H1 (cell line): ENCODE results near the gene TMEM121B. TPM values are rescaled to one million over a fixed set of nuclear protein-coding genes. Genes with fewer than 3 reads are reported as not detected.

ENCODE experiments used
- CTCF ChIA-PET: fragments of 300-600 bp; sonication (Branson Sonifier 250); formaldehyde crosslinking; loops from one replicate; lab custom pipeline; 2021; ENCODE audit not compliant: partially characterized antibody; lab: Charles Lee
- POLR2A ChIA-PET: fragments of 300-600 bp; sonication (Branson Sonifier 250); formaldehyde crosslinking; loops from one replicate; lab custom pipeline; 2021; ENCODE audit warnings: inconsistent platforms; ENCODE audit not compliant: partially characterized antibody; lab: Charles Lee
- DNase-seq, 2 experiments: peaks; one replicate each; pipeline versions ENCODE4 v3.0.0 to v3.0.0-alpha.2; 2010 to 2022; ENCODE audit warnings: low spot score in 2 of 2, low read depth in 1 of 2, mixed read lengths in 1 of 2
- FAIRE-seq: peaks from 2 replicates; lab custom pipeline; 2011; peaks lifted over from hg19 to GRCh38; lab: Jason Lieb, UNC
- H2AFZ ChIP-seq: 2 replicates; pipeline ENCODE4 v1.8.1; 2012; ENCODE audit warnings: low read length, inconsistent platforms
- H2AK5ac ChIP-seq: 2 replicates; pipeline ENCODE4 v1.6.1; 2013; ENCODE audit warnings: low read depth, low read length
- H2BK120ac ChIP-seq: replicated peaks from 2 replicates; pipeline ENCODE3; 2013; ENCODE audit warnings: low read depth, low read length, inconsistent platforms
- H2BK12ac ChIP-seq: 2 replicates; pipeline ENCODE4 v1.6.1; 2013; ENCODE audit warnings: low read depth, low read length
- H2BK15ac ChIP-seq: 2 replicates; pipeline ENCODE4 v1.6.1; 2013; ENCODE audit warnings: low read length
- H2BK20ac ChIP-seq: 2 replicates; pipeline ENCODE4 v1.6.1; 2013; ENCODE audit warnings: low read length
- H2BK5ac ChIP-seq: 2 replicates; pipeline ENCODE4 v1.6.1; 2013; ENCODE audit warnings: low read depth, low read length
- H3K14ac ChIP-seq: 2 replicates; pipeline ENCODE4 v1.6.1; 2013; ENCODE audit warnings: inconsistent platforms; ENCODE audit not compliant: insufficient read length
- H3K18ac ChIP-seq: 2 replicates; pipeline ENCODE4 v1.6.1; 2013; ENCODE audit warnings: low read length; ENCODE audit errors: extremely low read depth
- H3K23ac ChIP-seq: 2 replicates; pipeline ENCODE4 v1.6.1; 2013; ENCODE audit warnings: inconsistent platforms; ENCODE audit not compliant: insufficient read length
- H3K23me2 ChIP-seq: 2 replicates; pipeline ENCODE4 v1.6.1; 2013; ENCODE audit warnings: low read depth, low read length
- H3K27ac ChIP-seq: 2 replicates; pipeline ENCODE4 v1.6.1; 2011; ENCODE audit warnings: low read depth, low read length, inconsistent platforms
- H3K27me3 ChIP-seq, 4 experiments: replicated peaks in 1 of 4; 1 replicate in 1 of 4; 2 replicates in 3 of 4; pipeline versions ENCODE4 v1.6.1 to v1.8.1; 2011 to 2013; ENCODE audit warnings: low read length in 3 of 4, mild to moderate bottlenecking in 3 of 4, inconsistent platforms in 2 of 4, mixed read lengths in 2 of 4, moderate library complexity in 1 of 4; ENCODE audit not compliant: control insufficient read depth in 3 of 4, insufficient read depth in 3 of 4; ENCODE audit errors: extremely low read depth in 1 of 4
- H3K36me3 ChIP-seq, 4 experiments: 2 replicates each; pipeline versions ENCODE4 v1.6.1 to v1.8.1; 2011 to 2013; ENCODE audit warnings: mild to moderate bottlenecking in 4 of 4, low read length in 3 of 4, moderate library complexity in 2 of 4, control low read depth in 1 of 4, inconsistent platforms in 1 of 4; ENCODE audit not compliant: insufficient read depth in 4 of 4, control insufficient read depth in 2 of 4
- H3K4ac ChIP-seq: replicated peaks from 2 replicates; pipeline ENCODE3; 2013; ENCODE audit warnings: low read length, low read depth, mixed read lengths, inconsistent platforms; ENCODE audit not compliant: insufficient read length
- H3K4me1 ChIP-seq, 4 experiments: replicated peaks in 1 of 4; 1 replicate in 1 of 4; 2 replicates in 3 of 4; pipeline versions ENCODE4 v1.6.1 to v1.8.1; 2011 to 2013; ENCODE audit warnings: low read length in 3 of 4, inconsistent platforms in 2 of 4, mixed read lengths in 1 of 4; ENCODE audit not compliant: insufficient read depth in 4 of 4, control insufficient read depth in 3 of 4
- H3K4me2 ChIP-seq, 2 experiments: 2 replicates each; pipeline versions ENCODE4 v1.6.1 to v1.8.1; 2011 to 2013; ENCODE audit warnings: low read depth in 2 of 2, low read length in 2 of 2, control low read depth in 1 of 2, inconsistent platforms in 1 of 2, mild to moderate bottlenecking in 1 of 2; ENCODE audit not compliant: insufficient read depth in 1 of 2
- H3K4me3 ChIP-seq, 4 experiments: fragments of 200-600, 300-600 bp in 1 of 4; sonication (generic), shearing (Covaris generic), sonication (Bioruptor Twin) in 1 of 4; 2 replicates each; pipeline versions ENCODE4 v1.5.1 to v1.8.1; 2011 to 2016; ENCODE audit warnings: low read length in 4 of 4, low read depth in 3 of 4, control low read depth in 2 of 4, inconsistent platforms in 2 of 4, mild to moderate bottlenecking in 2 of 4, mixed read lengths in 1 of 4, moderate library complexity in 1 of 4; ENCODE audit not compliant: insufficient read depth in 2 of 4; ENCODE audit errors: extremely low read depth in 1 of 4
- H3K56ac ChIP-seq: replicated peaks from 2 replicates; pipeline ENCODE3; 2013; ENCODE audit warnings: low read depth, mild to moderate bottlenecking, mixed read lengths, low read length, inconsistent platforms; ENCODE audit not compliant: insufficient read length
- H3K79me1 ChIP-seq: 2 replicates; pipeline ENCODE4 v1.6.1; 2013; ENCODE audit warnings: low read depth, low read length, control low read depth
- H3K79me2 ChIP-seq, 2 experiments: 2 replicates each; pipeline versions ENCODE4 v1.6.1 to v1.8.1; 2012 to 2013; ENCODE audit warnings: low read length in 2 of 2, mild to moderate bottlenecking in 2 of 2, inconsistent platforms in 1 of 2; ENCODE audit not compliant: insufficient read depth in 2 of 2, control insufficient read depth in 1 of 2
- H3K9ac ChIP-seq, 4 experiments: replicated peaks in 1 of 4; 1 replicate in 1 of 4; 2 replicates in 3 of 4; pipeline versions ENCODE4 v1.6.1 to v1.8.1; 2011 to 2013; ENCODE audit warnings: low read depth in 3 of 4, low read length in 3 of 4, control low read depth in 2 of 4, mild to moderate bottlenecking in 2 of 4, moderate library complexity in 2 of 4, inconsistent platforms in 1 of 4; ENCODE audit errors: extremely low read depth in 1 of 4
- H3K9me3 ChIP-seq, 2 experiments: 2 replicates each; pipeline versions ENCODE4 v1.6.1 to v1.8.1; 2012 to 2013; ENCODE audit warnings: mild to moderate bottlenecking in 2 of 2, moderate library complexity in 2 of 2, control low read depth in 1 of 2, inconsistent platforms in 1 of 2, low read depth in 1 of 2, low read length in 1 of 2, mixed read lengths in 1 of 2; ENCODE audit not compliant: insufficient read depth in 2 of 2
- H4K20me1 ChIP-seq, 2 experiments: replicated peaks in 1 of 2; 2 replicates each; pipeline versions ENCODE3 to v1.8.1; 2011 to 2013; ENCODE audit warnings: inconsistent platforms in 2 of 2, low read length in 2 of 2, mild to moderate bottlenecking in 1 of 2; ENCODE audit not compliant: insufficient read depth in 2 of 2, control insufficient read depth in 1 of 2
- H4K5ac ChIP-seq: 2 replicates; pipeline ENCODE4 v1.6.1; 2013; ENCODE audit warnings: low read length, low read depth, mixed read lengths, inconsistent platforms; ENCODE audit not compliant: insufficient read length
- H4K8ac ChIP-seq: 2 replicates; pipeline ENCODE4 v1.8.0; 2013; ENCODE audit warnings: mild to moderate bottlenecking, moderate library complexity, low read length, inconsistent platforms; ENCODE audit not compliant: insufficient read depth; ENCODE audit errors: extremely low read depth
- H4K91ac ChIP-seq: replicated peaks from 2 replicates; pipeline ENCODE3; 2013; ENCODE audit warnings: low read length, mixed read lengths, inconsistent platforms; ENCODE audit not compliant: insufficient read length
- BRCA1 ChIP-seq: IDR thresholded peaks from 2 replicates; pipeline ENCODE4 v1.6.1; 2012; ENCODE audit warnings: low read depth, low read length, improper control_type of control experiment
- CTBP2 ChIP-seq: IDR thresholded peaks from 2 replicates; pipeline ENCODE4 v1.7.0; 2011; ENCODE audit warnings: borderline replicate concordance, mild to moderate bottlenecking, moderate library complexity, mixed read lengths, low read length; ENCODE audit not compliant: insufficient read depth, insufficient read length
- EP300 ChIP-seq, 2 experiments: IDR thresholded peaks; 1 replicate in 1 of 2; 2 replicates in 1 of 2; pipeline ENCODE4 v1.6.1; 2011 to 2012; ENCODE audit warnings: low read depth in 2 of 2, low read length in 2 of 2, mild to moderate bottlenecking in 2 of 2, borderline replicate concordance in 1 of 2, inconsistent platforms in 1 of 2, moderate library complexity in 1 of 2
- GABPA ChIP-seq: IDR thresholded peaks from 2 replicates; pipeline ENCODE4 v1.6.1; 2011; ENCODE audit warnings: mild to moderate bottlenecking, low read length, moderate library complexity, borderline replicate concordance; ENCODE audit not compliant: insufficient read depth
- NANOG ChIP-seq: IDR thresholded peaks from 2 replicates; pipeline ENCODE4 v1.6.1; 2011; ENCODE audit warnings: low read length, low read depth, mild to moderate bottlenecking, inconsistent platforms; ENCODE audit not compliant: insufficient read depth, poor library complexity, severe bottlenecking
- NRF1 ChIP-seq: IDR thresholded peaks from 2 replicates; pipeline ENCODE4 v1.6.1; 2011; ENCODE audit warnings: mild to moderate bottlenecking, low read depth, low read length, improper control_type of control experiment
- RBBP5 ChIP-seq: IDR thresholded peaks from 2 replicates; pipeline ENCODE4 v1.7.1; 2012; ENCODE audit warnings: low read depth, mild to moderate bottlenecking, inconsistent platforms, low read length, moderate library complexity, borderline replicate concordance
- RFX5 ChIP-seq: IDR thresholded peaks from 2 replicates; pipeline ENCODE4 v1.6.1; 2011; ENCODE audit warnings: low read depth, low read length, improper control_type of control experiment, borderline replicate concordance
- SIX5 ChIP-seq: IDR thresholded peaks from 2 replicates; pipeline ENCODE4 v1.6.1; 2011; ENCODE audit warnings: mild to moderate bottlenecking, low read depth, low read length
- TAF7 ChIP-seq: optimal IDR thresholded peaks from 2 replicates; pipeline ENCODE3; 2011; ENCODE audit warnings: low read depth, mild to moderate bottlenecking, inconsistent platforms, low read length, moderate library complexity, borderline replicate concordance
- WGBS, 2 experiments: shearing (Covaris generic) in 1 of 2; methylation state at CpG; one replicate each; pipeline versions ENCODE4 v1.1.6 to v1.1.7; 2013 to 2015; ENCODE audit warnings: low lambda C conversion rate in 2 of 2, mixed read lengths in 2 of 2, inconsistent platforms in 1 of 2, low coverage in 1 of 2, missing lambda C conversion rate in 1 of 2; ENCODE audit not compliant: insufficient replicate concordance in 2 of 2, insufficient coverage in 1 of 2, insufficient read length in 1 of 2; ENCODE audit errors: extremely low coverage in 1 of 2, missing lambda C conversion rate in 1 of 2; 5-methylcytosine and 5-hydroxymethylcytosine counted together
- polyA plus RNA-seq, 7 experiments: library from polyadenylated mRNA; depleted of rRNA in 3 of 7; stranded (reverse) in 5 of 7; unstranded in 2 of 7; fragments of >200 nt in 5 of 7; fragments of 200-250 nt in 2 of 7; gene quantifications; 1 replicate in 5 of 7; 2 replicates in 1 of 7; 4 replicates in 1 of 7; pipeline versions ENCODE4 v1.2.1 to v1.2.3, GENCODE V29; 2011 to 2013; ENCODE audit warnings: missing spikeins in 2 of 7, mixed read lengths in 2 of 7
- total RNA-seq: library from RNA; stranded (reverse); fragmentation: NEBNext Ultra II Directional; extraction: Animal tissue kit (Norgen Biotek cat#: 25700); gene quantifications from 2 replicates; pipeline ENCODE4 v1.2.1, GENCODE V29; 2021

TMEM121B gene
- total and polyA plus RNA-seq, 2 of the 8 experiments (the other 6 are each of a cell fraction or from before 2014, with no cell fraction given) = 4.3 to 6.9 TPM

DNA sequence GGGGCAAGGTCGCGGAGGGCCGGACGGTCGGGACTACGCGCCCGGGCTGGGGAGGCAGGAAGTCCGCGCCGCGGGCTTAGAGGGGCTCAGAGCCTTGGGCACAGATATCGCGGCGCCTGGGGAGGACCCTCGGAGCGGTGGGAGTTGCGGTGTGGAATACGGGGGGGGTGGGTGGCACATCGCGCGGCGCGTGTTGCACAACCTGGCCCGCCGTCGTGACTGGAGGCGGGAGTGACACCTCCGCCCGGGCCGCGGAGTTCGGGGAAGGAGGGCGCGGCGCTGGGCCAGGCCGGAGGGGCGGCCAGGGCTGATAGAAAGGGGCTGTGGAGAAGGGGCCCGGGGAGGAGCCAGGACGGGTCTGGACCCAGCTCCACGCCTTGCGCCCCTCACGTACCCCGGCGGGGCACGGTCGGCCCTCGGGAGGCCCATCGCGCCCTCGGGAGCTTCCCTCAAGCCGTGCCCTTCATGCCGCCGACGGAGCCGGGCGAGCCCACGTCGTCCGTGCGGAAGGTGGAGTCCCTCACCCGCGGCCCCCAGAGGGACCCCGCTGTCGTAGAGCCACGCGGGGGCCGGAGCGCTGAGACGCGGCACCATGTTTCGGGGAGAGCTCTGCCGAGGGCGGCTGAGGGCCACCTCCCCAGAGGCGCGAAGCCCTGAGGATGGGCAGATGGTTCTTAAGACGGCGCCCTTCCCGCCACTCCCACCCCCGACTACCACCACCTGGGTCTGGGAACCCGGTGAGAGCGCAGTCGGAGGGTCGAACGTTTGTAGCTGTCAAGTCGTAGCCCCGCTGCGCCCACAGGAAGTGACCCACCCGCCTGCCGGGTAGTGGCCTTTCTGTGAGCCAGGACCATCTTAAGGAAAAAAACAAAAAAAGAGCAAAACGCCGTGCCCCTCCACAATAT is 35.6 kb downstream of the TMEM121B start:
- peak overlapping the region; percentile 85 to 92 for H3K4me2 ChIP-seq
- H3K4me3 ChIP-seq = peak overlapping the region; percentile 61 to 94 (median 68)
- H3K18ac ChIP-seq = no peak overlapping the region; the same call in none of the 2 replicates
- H2AFZ ChIP-seq = no peak overlapping the region
- H3K79me1 ChIP-seq = peaks cover 2% of the 10 kb centered on the region; the same call in 1 of the 2 replicates
- no peaks in the 10 kb centered on the region for H3K9me3 ChIP-seq
- H3K9ac ChIP-seq = peak overlapping the region in 2 of 4 experiments; percentile 38 to 52; a peak in 4 of 7 replicates
- no peak overlapping the region for H2AK5ac ChIP-seq
- no peak overlapping the region for H3K27ac ChIP-seq
- H4K5ac ChIP-seq = no peak overlapping the region
- no peak overlapping the region for H2BK120ac ChIP-seq
- H3K4ac ChIP-seq = peak overlapping the region; percentile 33
- DNase-seq (peak in 1 of 2 experiments; percentile 61), FAIRE-seq (no peak)
- CTCF ChIA-PET = interaction anchor here (2.8 kb wide), 1 partner anchor 11 kb away, joined by 17 read pairs; no protein-coding TSS in a partner anchor
- no peak overlapping the region for H4K91ac ChIP-seq
- no peak overlapping the region for H2BK5ac ChIP-seq
- H2BK20ac ChIP-seq = no peak overlapping the region
- no peak overlapping the region for H2BK15ac ChIP-seq
- peaks cover 0 to 3% (median 2%) of the 10 kb centered on the region in 4 experiments; a peak in 4 of 7 replicates for H3K4me1 ChIP-seq
- H4K20me1 ChIP-seq = peaks cover 2 to 7% of the 10 kb centered on the region in 2 experiments
- POLR2A ChIA-PET = interaction anchor here (1.6 kb wide), 1 partner anchor 10 kb away, joined by 5 read pairs; no protein-coding TSS in a partner anchor
- H3K36me3 ChIP-seq = no peaks in the 10 kb centered on the region
- WGBS, 2 experiments = 3% methylated on average over 71 of the region's 92 CpGs; no CpG with 5 or more reads in 1 of the 2 experiments
- peaks cover 9 to 32% (median 18%) of the 10 kb centered on the region in 4 experiments for H3K27me3 ChIP-seq
- H3K23me2 ChIP-seq = peaks cover 10% of the 10 kb centered on the region; the same call in 1 of the 2 replicates
- H3K56ac ChIP-seq = no peak overlapping the region
- no peak overlapping the region for H3K23ac ChIP-seq
- H2BK12ac ChIP-seq = no peak overlapping the region
- H3K14ac ChIP-seq = no peak overlapping the region
- peak overlapping the region; percentile 89 for H4K8ac ChIP-seq
- no peaks in the 10 kb centered on the region for H3K79me2 ChIP-seq
- TF ChIP-seq RBBP5 (no peak; the same call in 1 of the 2 replicates), NANOG (no peak), TAF7 (no peak), BRCA1 (no peak), RFX5 (no peak), GABPA (no peak), EP300 (IDR thresholded peaks at IDR 0.05; ENCODE audit: borderline replicate concordance in 1 of 2, low read depth in 2 of 2, low read length in 2 of 2) (no peak), SIX5 (no peak), NRF1 (no peak), CTBP2 (no peak)
